ENCODE measurements around the gene SLC34A3.

GRCh38 chr9:137232510-137232909 lies 1.8 kb downstream of the SLC34A3 start:
- no peak for TF ChIP-seq CTCF (IDR thresholded peaks at IDR 0.05)
- no peak for TF ChIP-seq POLR2A (IDR thresholded peaks at IDR 0.05)
- TF ChIP-seq POLR2AphosphoS5 (IDR thresholded peaks at IDR 0.05), result no peak
- TF ChIP-seq EP300 (IDR thresholded peaks at IDR 0.05), result no peak
